ENCODE measurements around the gene EIF3K.
"Not testable (repeated sequence)": the region's sequence is repeated elsewhere in the genome, so short reads cannot be mapped to it uniquely, and the experiment has no call there.

DNA sequence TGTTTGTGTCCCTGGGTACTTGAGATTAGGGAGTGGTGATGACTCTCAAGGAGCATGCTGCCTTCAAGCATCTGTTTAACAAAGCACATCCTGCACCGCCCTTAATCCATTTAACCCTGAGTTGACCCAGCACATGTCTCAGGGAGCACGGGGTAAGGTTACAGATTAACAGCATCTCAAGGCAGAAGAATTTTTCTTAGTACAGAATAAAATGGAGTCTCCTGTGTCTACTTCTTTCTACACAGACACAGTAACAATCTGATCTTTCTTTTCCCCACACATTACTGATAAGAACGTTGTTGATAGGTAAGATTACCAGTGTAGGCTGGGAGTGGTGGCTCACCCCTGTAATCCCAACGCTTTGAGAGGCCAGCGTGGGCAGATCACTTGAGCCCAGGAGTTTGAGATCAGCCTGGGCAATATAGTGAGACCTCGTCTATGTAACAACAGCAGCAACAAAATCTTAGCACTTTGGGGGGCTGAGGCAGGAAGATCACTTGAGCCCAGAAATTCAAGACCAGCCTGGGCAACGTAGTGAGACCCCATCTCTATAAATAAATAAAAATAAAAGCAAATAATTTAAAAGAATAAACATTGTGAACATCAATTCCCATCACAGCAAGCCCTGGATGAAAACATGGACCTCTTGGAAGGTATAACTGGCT lies 13.0 kb downstream of the EIF3K start:
- TF ChIP-seq, protein P1, sequence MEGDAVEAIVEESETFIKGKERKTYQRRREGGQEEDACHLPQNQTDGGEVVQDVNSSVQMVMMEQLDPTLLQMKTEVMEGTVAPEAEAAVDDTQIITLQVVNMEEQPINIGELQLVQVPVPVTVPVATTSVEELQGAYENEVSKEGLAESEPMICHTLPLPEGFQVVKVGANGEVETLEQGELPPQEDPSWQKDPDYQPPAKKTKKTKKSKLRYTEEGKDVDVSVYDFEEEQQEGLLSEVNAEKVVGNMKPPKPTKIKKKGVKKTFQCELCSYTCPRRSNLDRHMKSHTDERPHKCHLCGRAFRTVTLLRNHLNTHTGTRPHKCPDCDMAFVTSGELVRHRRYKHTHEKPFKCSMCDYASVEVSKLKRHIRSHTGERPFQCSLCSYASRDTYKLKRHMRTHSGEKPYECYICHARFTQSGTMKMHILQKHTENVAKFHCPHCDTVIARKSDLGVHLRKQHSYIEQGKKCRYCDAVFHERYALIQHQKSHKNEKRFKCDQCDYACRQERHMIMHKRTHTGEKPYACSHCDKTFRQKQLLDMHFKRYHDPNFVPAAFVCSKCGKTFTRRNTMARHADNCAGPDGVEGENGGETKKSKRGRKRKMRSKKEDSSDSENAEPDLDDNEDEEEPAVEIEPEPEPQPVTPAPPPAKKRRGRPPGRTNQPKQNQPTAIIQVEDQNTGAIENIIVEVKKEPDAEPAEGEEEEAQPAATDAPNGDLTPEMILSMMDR (IDR thresholded peaks at IDR 0.05), result not testable (repeated sequence)
- not testable (repeated sequence) for TF ChIP-seq POLR2AphosphoS5 (IDR thresholded peaks at IDR 0.05; ENCODE audit: low read depth, low read length); SIN3A (IDR thresholded peaks at IDR 0.05; ENCODE audit: borderline replicate concordance, insufficient read depth, low read depth, low read length)
- TF ChIP-seq, protein P2, sequence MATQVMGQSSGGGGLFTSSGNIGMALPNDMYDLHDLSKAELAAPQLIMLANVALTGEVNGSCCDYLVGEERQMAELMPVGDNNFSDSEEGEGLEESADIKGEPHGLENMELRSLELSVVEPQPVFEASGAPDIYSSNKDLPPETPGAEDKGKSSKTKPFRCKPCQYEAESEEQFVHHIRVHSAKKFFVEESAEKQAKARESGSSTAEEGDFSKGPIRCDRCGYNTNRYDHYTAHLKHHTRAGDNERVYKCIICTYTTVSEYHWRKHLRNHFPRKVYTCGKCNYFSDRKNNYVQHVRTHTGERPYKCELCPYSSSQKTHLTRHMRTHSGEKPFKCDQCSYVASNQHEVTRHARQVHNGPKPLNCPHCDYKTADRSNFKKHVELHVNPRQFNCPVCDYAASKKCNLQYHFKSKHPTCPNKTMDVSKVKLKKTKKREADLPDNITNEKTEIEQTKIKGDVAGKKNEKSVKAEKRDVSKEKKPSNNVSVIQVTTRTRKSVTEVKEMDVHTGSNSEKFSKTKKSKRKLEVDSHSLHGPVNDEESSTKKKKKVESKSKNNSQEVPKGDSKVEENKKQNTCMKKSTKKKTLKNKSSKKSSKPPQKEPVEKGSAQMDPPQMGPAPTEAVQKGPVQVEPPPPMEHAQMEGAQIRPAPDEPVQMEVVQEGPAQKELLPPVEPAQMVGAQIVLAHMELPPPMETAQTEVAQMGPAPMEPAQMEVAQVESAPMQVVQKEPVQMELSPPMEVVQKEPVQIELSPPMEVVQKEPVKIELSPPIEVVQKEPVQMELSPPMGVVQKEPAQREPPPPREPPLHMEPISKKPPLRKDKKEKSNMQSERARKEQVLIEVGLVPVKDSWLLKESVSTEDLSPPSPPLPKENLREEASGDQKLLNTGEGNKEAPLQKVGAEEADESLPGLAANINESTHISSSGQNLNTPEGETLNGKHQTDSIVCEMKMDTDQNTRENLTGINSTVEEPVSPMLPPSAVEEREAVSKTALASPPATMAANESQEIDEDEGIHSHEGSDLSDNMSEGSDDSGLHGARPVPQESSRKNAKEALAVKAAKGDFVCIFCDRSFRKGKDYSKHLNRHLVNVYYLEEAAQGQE (IDR thresholded peaks at IDR 0.05; ENCODE audit: insufficient read depth in 1 of 2, low read depth in 2 of 2, low read length in 1 of 2), result not testable (repeated sequence)
